Tibial nerve (tissue), 3 donors: ENCODE results near the gene ARID4B.

Experiments
- POLR2A ChIP-seq, 2 donors: fragments of 450-650 bp; IDR thresholded peaks; one replicate each; pipeline ENCODE4 v1.6.1; 2017; ENCODE audit warnings: antibody characterized with exemption in 2 of 2, mild to moderate bottlenecking in 2 of 2, moderate library complexity in 2 of 2
- TF ChIP-seq, protein P1 (sequence below), 5 experiments: fragments of 200-600 bp in 3 of 5; fragments of 450-650 bp in 2 of 5; sonication (generic) in 3 of 5; IDR thresholded peaks; one replicate each; pipeline ENCODE4 v1.5.1; 2016 to 2019; ENCODE audit warnings: antibody characterized with exemption in 5 of 5, mild to moderate bottlenecking in 3 of 5, moderate library complexity in 2 of 5

GRCh38 chr1:235221653-235222375 lies 106.2 kb downstream of the ARID4B start:
- TF ChIP-seq, protein P1, sequence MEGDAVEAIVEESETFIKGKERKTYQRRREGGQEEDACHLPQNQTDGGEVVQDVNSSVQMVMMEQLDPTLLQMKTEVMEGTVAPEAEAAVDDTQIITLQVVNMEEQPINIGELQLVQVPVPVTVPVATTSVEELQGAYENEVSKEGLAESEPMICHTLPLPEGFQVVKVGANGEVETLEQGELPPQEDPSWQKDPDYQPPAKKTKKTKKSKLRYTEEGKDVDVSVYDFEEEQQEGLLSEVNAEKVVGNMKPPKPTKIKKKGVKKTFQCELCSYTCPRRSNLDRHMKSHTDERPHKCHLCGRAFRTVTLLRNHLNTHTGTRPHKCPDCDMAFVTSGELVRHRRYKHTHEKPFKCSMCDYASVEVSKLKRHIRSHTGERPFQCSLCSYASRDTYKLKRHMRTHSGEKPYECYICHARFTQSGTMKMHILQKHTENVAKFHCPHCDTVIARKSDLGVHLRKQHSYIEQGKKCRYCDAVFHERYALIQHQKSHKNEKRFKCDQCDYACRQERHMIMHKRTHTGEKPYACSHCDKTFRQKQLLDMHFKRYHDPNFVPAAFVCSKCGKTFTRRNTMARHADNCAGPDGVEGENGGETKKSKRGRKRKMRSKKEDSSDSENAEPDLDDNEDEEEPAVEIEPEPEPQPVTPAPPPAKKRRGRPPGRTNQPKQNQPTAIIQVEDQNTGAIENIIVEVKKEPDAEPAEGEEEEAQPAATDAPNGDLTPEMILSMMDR (IDR thresholded peaks at IDR 0.05), result no peak
- no peak for TF ChIP-seq POLR2A (IDR thresholded peaks at IDR 0.05)
